Measurements from ENCODE around the gene HYAL2.

GRCh38 chr3:50347187-50347813 lies 24.8 kb upstream of the HYAL2 start:
- peak; percentile 50 to 54 (median 52) for TF ChIP-seq CTCF (IDR thresholded peaks at IDR 0.05)
- TF ChIP-seq POLR2A (IDR thresholded peaks at IDR 0.05; ENCODE audit: low read depth): no peak
- no peak for TF ChIP-seq POLR2AphosphoS5 (IDR thresholded peaks at IDR 0.05)
